OCI-LY7 (cell line): ENCODE data around the gene KIAA1755.

Source experiments
- EZH2phosphoT487 ChIP-seq: fragments of 200-600 bp; sonication (generic); IDR thresholded peaks from 2 replicates; pipeline ENCODE4 v1.6.1; 2018; ENCODE audit warnings: low read depth, borderline replicate concordance, mild to moderate bottlenecking, mixed run types, antibody characterized with exemption, low read length, moderate library complexity, mixed read lengths
- TF ChIP-seq, protein P1 (sequence below): fragments of 200-600 bp; sonication (generic); conservative IDR thresholded peaks from 2 replicates; pipeline ENCODE4 v1.5.1; 2014; ENCODE audit warnings: mild to moderate bottlenecking, antibody characterized with exemption, low read length, moderate library complexity, mixed read lengths

DNA sequence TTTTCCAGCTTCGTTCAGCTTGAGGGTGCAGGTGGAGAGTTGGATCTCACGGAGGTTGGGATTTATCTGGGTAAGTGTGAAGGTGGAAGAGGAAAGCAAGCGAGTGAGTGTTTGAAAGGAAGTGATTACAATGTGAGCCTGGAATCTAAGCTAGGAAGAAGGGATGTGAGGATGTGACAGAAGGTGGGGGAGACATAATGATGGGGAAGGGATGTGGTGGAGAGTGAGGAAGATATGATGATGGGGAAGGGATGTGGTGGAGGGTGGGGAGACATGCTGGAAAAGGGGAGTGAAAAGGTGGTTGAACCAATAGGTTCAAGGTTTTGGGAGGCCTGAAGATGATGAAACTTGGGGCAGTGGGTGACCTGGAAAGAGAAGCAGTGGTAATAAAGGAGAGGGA lies 23.2 kb downstream of the KIAA1755 start:
- TF ChIP-seq, protein P1, sequence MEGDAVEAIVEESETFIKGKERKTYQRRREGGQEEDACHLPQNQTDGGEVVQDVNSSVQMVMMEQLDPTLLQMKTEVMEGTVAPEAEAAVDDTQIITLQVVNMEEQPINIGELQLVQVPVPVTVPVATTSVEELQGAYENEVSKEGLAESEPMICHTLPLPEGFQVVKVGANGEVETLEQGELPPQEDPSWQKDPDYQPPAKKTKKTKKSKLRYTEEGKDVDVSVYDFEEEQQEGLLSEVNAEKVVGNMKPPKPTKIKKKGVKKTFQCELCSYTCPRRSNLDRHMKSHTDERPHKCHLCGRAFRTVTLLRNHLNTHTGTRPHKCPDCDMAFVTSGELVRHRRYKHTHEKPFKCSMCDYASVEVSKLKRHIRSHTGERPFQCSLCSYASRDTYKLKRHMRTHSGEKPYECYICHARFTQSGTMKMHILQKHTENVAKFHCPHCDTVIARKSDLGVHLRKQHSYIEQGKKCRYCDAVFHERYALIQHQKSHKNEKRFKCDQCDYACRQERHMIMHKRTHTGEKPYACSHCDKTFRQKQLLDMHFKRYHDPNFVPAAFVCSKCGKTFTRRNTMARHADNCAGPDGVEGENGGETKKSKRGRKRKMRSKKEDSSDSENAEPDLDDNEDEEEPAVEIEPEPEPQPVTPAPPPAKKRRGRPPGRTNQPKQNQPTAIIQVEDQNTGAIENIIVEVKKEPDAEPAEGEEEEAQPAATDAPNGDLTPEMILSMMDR: no peak
- TF ChIP-seq EZH2phosphoT487: no peak
